NT2/D1 (cell line): ENCODE results near the gene MRTFB.

Source experiments
- SUZ12 ChIP-seq: IDR thresholded peaks from 2 replicates; pipeline ENCODE4 v1.6.1; 2011; ENCODE audit not compliant: insufficient read length, insufficient read depth; ENCODE audit errors: extremely low read depth
- YY1 ChIP-seq: IDR thresholded peaks from 2 replicates; pipeline ENCODE4 v1.6.1; 2011; ENCODE audit not compliant: insufficient read length, insufficient read depth

- no peak for TF ChIP-seq SUZ12
- no peak for TF ChIP-seq YY1
Measured at GRCh38 chr16:14179116-14179515, 108.0 kb downstream of the MRTFB start.
